ENCODE results near the gene ZNRF2. TPM values are rescaled to one million over a fixed set of nuclear protein-coding genes. Genes with fewer than 3 reads are reported as not detected.

The ZNRF2 gene
- total RNA-seq, 4 donors from 2014 or later = 9.6 to 19.3 (median 17.4) TPM

- intact Hi-C loops (cut with DNase I; ENCODE audit: low total_unique reads) = no loop called here
- TF ChIP-seq POLR2A (IDR thresholded peaks at IDR 0.05) = no peak
- no peak for TF ChIP-seq CTCF (IDR thresholded peaks at IDR 0.05 in 4 of 5, conservative IDR thresholded peaks at IDR 0.05 in 1 of 5)
- in situ Hi-C loops (cut with MboI; ENCODE audit: low sequenced_read_pairs in 4 of 4) = loop anchor here in 1 of 4 donors (10.0 kb wide), 1 partner anchor 106 kb away; no protein-coding TSS in a partner anchor
Observed at GRCh38 chr7:30270921-30271320, 13.5 kb upstream of the ZNRF2 start.

GRCh38 chr7:30272126-30272525 is 12.3 kb upstream of the ZNRF2 start:
- TF ChIP-seq POLR2A (IDR thresholded peaks at IDR 0.05) (no peak), CTCF (IDR thresholded peaks at IDR 0.05 in 4 of 5, conservative IDR thresholded peaks at IDR 0.05 in 1 of 5) (no peak)
- Histone ChIP-seq H3K4me3 (no peak overlapping the region), H3K27ac (no peak overlapping the region), H3K9me3 (no peaks in the 10 kb centered on the region), H3K4me1 (no peaks in the 10 kb centered on the region), H3K36me3 (no peaks in the 10 kb centered on the region), H3K27me3 (no peaks in the 10 kb centered on the region)
- in situ Hi-C loops (cut with MboI; ENCODE audit: low sequenced_read_pairs in 4 of 4) = loop anchor here in 1 of 4 donors (10.0 kb wide), 1 partner anchor 107 kb away; no protein-coding TSS in a partner anchor
- ATAC-seq (no peak), DNase-seq (no peak)
- intact Hi-C loops (cut with DNase I; ENCODE audit: low total_unique reads) = no loop called here

More at GRCh38 chr7:30270921-30271320, 13.5 kb upstream of the ZNRF2 start:
- Histone ChIP-seq H3K9me3 (no peaks in the 10 kb centered on the region), H3K36me3 (no peaks in the 10 kb centered on the region), H3K27ac (no peak overlapping the region), H3K4me1 (no peaks in the 10 kb centered on the region), H3K4me3 (no peak overlapping the region), H3K27me3 (no peaks in the 10 kb centered on the region)
- no peak for DNase-seq
- no peak for ATAC-seq

- in situ Hi-C loops (cut with MboI; ENCODE audit: low sequenced_read_pairs in 4 of 4) (loop anchor here in 1 of 4 donors (10.0 kb wide), 1 partner anchor 109 kb away; no protein-coding TSS in a partner anchor), intact Hi-C loops (cut with DNase I; ENCODE audit: low total_unique reads) (no loop called here)
- no peak overlapping the region for H3K4me3 ChIP-seq
- H3K9me3 ChIP-seq = no peaks in the 10 kb centered on the region
- no peak for DNase-seq
- peaks cover 3 to 6% of the 10 kb centered on the region in 2 donors for H3K4me1 ChIP-seq
- TF ChIP-seq CTCF (IDR thresholded peaks at IDR 0.05 in 4 of 5, conservative IDR thresholded peaks at IDR 0.05 in 1 of 5) (no peak), POLR2A (IDR thresholded peaks at IDR 0.05) (no peak)
- H3K27ac ChIP-seq = no peak overlapping the region
- no peaks in the 10 kb centered on the region for H3K27me3 ChIP-seq
- H3K36me3 ChIP-seq = no peaks in the 10 kb centered on the region
- ATAC-seq = no peak
Observed at GRCh38 chr7:30273552-30273951, 10.8 kb upstream of the ZNRF2 start.

GRCh38 chr7:30274641-30275040 is 9.8 kb upstream of the ZNRF2 start:
- no peaks in the 10 kb centered on the region for H3K27me3 ChIP-seq
- intact Hi-C loops (cut with DNase I; ENCODE audit: low total_unique reads) = no loop called here
- H3K9me3 ChIP-seq = no peaks in the 10 kb centered on the region
- H3K27ac ChIP-seq = no peak overlapping the region
- H3K36me3 ChIP-seq = no peaks in the 10 kb centered on the region
- TF ChIP-seq POLR2A (IDR thresholded peaks at IDR 0.05) (no peak), CTCF (IDR thresholded peaks at IDR 0.05 in 4 of 5, conservative IDR thresholded peaks at IDR 0.05 in 1 of 5) (no peak)
- DNase-seq (no peak), ATAC-seq (no peak)
- H3K4me3 ChIP-seq = no peak overlapping the region
- peaks cover 14 to 17% of the 10 kb centered on the region in 2 donors for H3K4me1 ChIP-seq
- in situ Hi-C loops (cut with MboI; ENCODE audit: low sequenced_read_pairs in 4 of 4) = loop anchor here in 3 of 4 donors (5.0 to 10.0 kb wide), 2 partner anchors 110 to 138 kb away; no protein-coding TSS in a partner anchor

All from gastrocnemius medialis (tissue), 4 donors.